SK-N-MC (cell line): ENCODE measurements around the gene KRTAP1-1.

Experiments used
- EZH2 ChIP-seq: fragments of 200-600 bp; sonication (generic); IDR thresholded peaks from one replicate; pipeline ENCODE4 v1.6.1; 2017; ENCODE audit warnings: antibody characterized with exemption
- POLR2AphosphoS5 ChIP-seq: IDR thresholded peaks from 2 replicates; pipeline ENCODE4 v1.6.1; 2012; ENCODE audit warnings: mild to moderate bottlenecking, low read depth, low read length, borderline replicate concordance

GRCh38 chr17:41024697-41025096, 16.6 kb downstream of the KRTAP1-1 start:
- TF ChIP-seq EZH2, result no peak
- TF ChIP-seq POLR2AphosphoS5, result no peak
